HG02588 (cell line): Measurements from ENCODE around the gene DCDC2.
"Not testable (repeated sequence)": the region's sequence is repeated elsewhere in the genome, so short reads cannot be mapped to it uniquely, and the experiment has no call there.

ENCODE experiments used
- ATAC-seq: cut with Tn5 transposase; IDR thresholded peaks from one replicate; pipeline ENCODE4 v1.9.1; 2021; ENCODE audit warnings: mild to moderate bottlenecking, moderate library complexity; ENCODE audit not compliant: unreplicated experiment

DCDC2 gene

GRCh38 chr6:24329022-24329421 is 28.8 kb downstream of the DCDC2 start:
- ATAC-seq, result no peak

GRCh38 chr6:24327756-24328155 is 30.1 kb downstream of the DCDC2 start:
- no peak for ATAC-seq

GRCh38 chr6:24325978-24326377 is 31.9 kb downstream of the DCDC2 start:
- no peak for ATAC-seq

GRCh38 chr6:24324617-24325016 is 33.2 kb downstream of the DCDC2 start:
- ATAC-seq, result no peak

GRCh38 chr6:24323632-24324337 is 34.1 kb downstream of the DCDC2 start:
- no peak for ATAC-seq

GRCh38 chr6:24322924-24323323 is 34.9 kb downstream of the DCDC2 start:
- no peak for ATAC-seq

GRCh38 chr6:24322446-24322845 is 35.4 kb downstream of the DCDC2 start:
- ATAC-seq, result not testable (repeated sequence)

- no peak for ATAC-seq
These were observed 36.2 kb downstream of the DCDC2 start for GRCh38 chr6:24321538-24322162.

- no peak for ATAC-seq
These were observed 44.4 kb downstream of the DCDC2 start for GRCh38 chr6:24313251-24314141.

- ATAC-seq, result not testable (repeated sequence)
These were observed 46.1 kb downstream of the DCDC2 start for GRCh38 chr6:24311775-24312174.

- no peak for ATAC-seq
These were observed 50.0 kb downstream of the DCDC2 start for GRCh38 chr6:24307881-24308280.

GRCh38 chr6:24306936-24307335 is 50.9 kb downstream of the DCDC2 start:
- no peak for ATAC-seq

- no peak for ATAC-seq
These were observed 51.8 kb downstream of the DCDC2 start for GRCh38 chr6:24306038-24306437.

- no peak for ATAC-seq
These were observed 60.9 kb downstream of the DCDC2 start for GRCh38 chr6:24296944-24297343.

GRCh38 chr6:24293852-24294251 is 64.0 kb downstream of the DCDC2 start:
- not testable (repeated sequence) for ATAC-seq

GRCh38 chr6:24287239-24287638 is 70.6 kb downstream of the DCDC2 start:
- no peak for ATAC-seq

GRCh38 chr6:24284006-24284405 is 73.9 kb downstream of the DCDC2 start:
- ATAC-seq, result no peak

- ATAC-seq, result peak; percentile 72
These were observed 74.5 kb downstream of the DCDC2 start for GRCh38 chr6:24283043-24283985.

- ATAC-seq, result no peak
These were observed 83.3 kb downstream of the DCDC2 start for GRCh38 chr6:24274441-24275083.
